H1 (cell line): ENCODE measurements around the gene TUBAL3. TPM values are rescaled to one million over a fixed set of nuclear protein-coding genes. Genes with fewer than 3 reads are reported as not detected.

ENCODE experiments used
- ASH2L ChIP-seq: fragments of 200-600, 300-600 bp; sonication (generic); IDR thresholded peaks from one replicate; pipeline ENCODE4 v1.7.1; 2017; ENCODE audit warnings: low read length
- CEBPB ChIP-seq: IDR thresholded peaks from 2 replicates; pipeline ENCODE4 v1.6.1; 2012; ENCODE audit warnings: low read depth, low read length
- CHD1 ChIP-seq: IDR thresholded peaks from 2 replicates; pipeline ENCODE4 v1.6.1; 2012; ENCODE audit warnings: low read depth, low read length, improper control_type of control experiment
- EP300 ChIP-seq, 2 experiments: IDR thresholded peaks; 1 replicate in 1 of 2; 2 replicates in 1 of 2; pipeline ENCODE4 v1.6.1; 2011 to 2012; ENCODE audit warnings: low read depth in 2 of 2, low read length in 2 of 2, mild to moderate bottlenecking in 2 of 2, borderline replicate concordance in 1 of 2, inconsistent platforms in 1 of 2, moderate library complexity in 1 of 2
- KDM5A ChIP-seq: fragments of 200-600 bp; IDR thresholded peaks from 2 replicates; pipeline ENCODE4 v1.7.1; 2012; ENCODE audit warnings: mild to moderate bottlenecking, low read length, inconsistent platforms, mixed read lengths
- RAD21 ChIP-seq, 2 experiments: IDR thresholded peaks in 1 of 2; conservative IDR thresholded peaks in 1 of 2; 2 replicates each; pipeline ENCODE4 v1.6.1; 2011; ENCODE audit warnings: low read depth in 2 of 2, low read length in 2 of 2, improper control_type of control experiment in 1 of 2, inconsistent platforms in 1 of 2, mild to moderate bottlenecking in 1 of 2, moderate library complexity in 1 of 2
- RFX5 ChIP-seq: IDR thresholded peaks from 2 replicates; pipeline ENCODE4 v1.6.1; 2011; ENCODE audit warnings: low read depth, low read length, improper control_type of control experiment, borderline replicate concordance
- RXRA ChIP-seq: IDR thresholded peaks from 2 replicates; pipeline ENCODE4 v1.6.1; 2011; ENCODE audit warnings: low read depth, mild to moderate bottlenecking, low read length, moderate library complexity; ENCODE audit not compliant: insufficient read depth
- polyA plus RNA-seq, 7 experiments: library from polyadenylated mRNA; depleted of rRNA in 3 of 7; stranded (reverse) in 5 of 7; unstranded in 2 of 7; fragments of >200 nt in 5 of 7; fragments of 200-250 nt in 2 of 7; gene quantifications; 1 replicate in 5 of 7; 2 replicates in 1 of 7; 4 replicates in 1 of 7; pipeline versions ENCODE4 v1.2.1 to v1.2.3, GENCODE V29; 2011 to 2013; ENCODE audit warnings: missing spikeins in 2 of 7, mixed read lengths in 2 of 7
- total RNA-seq: library from RNA; stranded (reverse); fragmentation: NEBNext Ultra II Directional; extraction: Animal tissue kit (Norgen Biotek cat#: 25700); gene quantifications from 2 replicates; pipeline ENCODE4 v1.2.1, GENCODE V29; 2021
- TF ChIP-seq, protein P1 (sequence below), 3 experiments: IDR thresholded peaks; 1 replicate in 2 of 3; 2 replicates in 1 of 3; pipeline versions ENCODE4 v1.5.1 to v1.6.1; 2011; ENCODE audit warnings: low read length in 3 of 3, mild to moderate bottlenecking in 3 of 3, inconsistent platforms in 2 of 3, low read depth in 1 of 3, moderate library complexity in 1 of 3; ENCODE audit not compliant: insufficient read depth in 1 of 3; ENCODE audit errors: control extremely low read depth in 1 of 3

The TUBAL3 gene
- total and polyA plus RNA-seq, 2 of the 8 experiments (the other 6 are each of a cell fraction or from before 2014, with no cell fraction given), result 0.17 TPM; not detected in 1

DNA sequence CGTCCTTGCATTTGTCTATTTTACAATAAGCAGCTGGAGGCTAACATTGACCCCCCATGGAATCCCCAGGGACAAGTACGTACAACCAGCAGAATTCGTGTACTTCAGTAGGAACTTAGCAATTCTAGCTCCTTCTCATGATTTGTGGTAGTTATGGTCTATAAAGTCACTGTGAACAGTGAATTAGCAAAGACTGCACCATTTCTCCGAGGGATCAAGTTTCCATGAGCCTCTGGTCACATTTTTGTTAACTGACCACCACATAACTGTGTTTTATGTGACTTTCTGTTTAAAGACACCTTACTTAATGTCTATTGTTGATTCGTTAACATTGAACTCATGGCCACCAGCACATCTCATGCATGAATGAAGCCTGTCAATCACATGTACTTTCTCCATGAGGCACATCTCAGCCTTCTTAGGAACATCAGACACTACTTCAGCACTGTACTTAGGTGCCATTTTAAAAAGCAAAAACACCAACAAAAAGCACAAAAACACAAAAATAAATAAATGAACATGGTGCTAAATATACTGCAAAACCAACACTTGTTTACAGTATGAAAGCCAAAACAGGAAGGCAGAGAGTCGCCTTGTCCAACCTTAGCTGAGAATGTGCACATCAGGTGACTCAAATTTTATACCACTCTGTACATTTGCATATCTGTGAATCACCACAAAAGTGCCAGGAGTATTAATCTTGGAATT lies 48.9 kb downstream of the TUBAL3 start (continued):
- TF ChIP-seq, protein P1, sequence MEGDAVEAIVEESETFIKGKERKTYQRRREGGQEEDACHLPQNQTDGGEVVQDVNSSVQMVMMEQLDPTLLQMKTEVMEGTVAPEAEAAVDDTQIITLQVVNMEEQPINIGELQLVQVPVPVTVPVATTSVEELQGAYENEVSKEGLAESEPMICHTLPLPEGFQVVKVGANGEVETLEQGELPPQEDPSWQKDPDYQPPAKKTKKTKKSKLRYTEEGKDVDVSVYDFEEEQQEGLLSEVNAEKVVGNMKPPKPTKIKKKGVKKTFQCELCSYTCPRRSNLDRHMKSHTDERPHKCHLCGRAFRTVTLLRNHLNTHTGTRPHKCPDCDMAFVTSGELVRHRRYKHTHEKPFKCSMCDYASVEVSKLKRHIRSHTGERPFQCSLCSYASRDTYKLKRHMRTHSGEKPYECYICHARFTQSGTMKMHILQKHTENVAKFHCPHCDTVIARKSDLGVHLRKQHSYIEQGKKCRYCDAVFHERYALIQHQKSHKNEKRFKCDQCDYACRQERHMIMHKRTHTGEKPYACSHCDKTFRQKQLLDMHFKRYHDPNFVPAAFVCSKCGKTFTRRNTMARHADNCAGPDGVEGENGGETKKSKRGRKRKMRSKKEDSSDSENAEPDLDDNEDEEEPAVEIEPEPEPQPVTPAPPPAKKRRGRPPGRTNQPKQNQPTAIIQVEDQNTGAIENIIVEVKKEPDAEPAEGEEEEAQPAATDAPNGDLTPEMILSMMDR (IDR thresholded peaks at IDR 0.05; ENCODE audit: control extremely low read depth in 1 of 3, insufficient read depth in 1 of 3, low read depth in 1 of 3, low read length in 3 of 3), result no peak
- TF ChIP-seq RXRA (no peak), CHD1 (no peak), RAD21 (IDR thresholded peaks at IDR 0.05 in 1 of 2, conservative IDR thresholded peaks at IDR 0.05 in 1 of 2; ENCODE audit: low read depth in 2 of 2, low read length in 2 of 2) (no peak), KDM5A (no peak), RFX5 (no peak), EP300 (IDR thresholded peaks at IDR 0.05; ENCODE audit: borderline replicate concordance in 1 of 2, low read depth in 2 of 2, low read length in 2 of 2) (no peak), ASH2L (no peak), CEBPB (no peak)
